Mesothelial cell of epicardium (in vitro differentiated cells): Measurements from ENCODE around the gene RPL31. TPM values are rescaled to one million over a fixed set of nuclear protein-coding genes. Genes with fewer than 3 reads are reported as not detected.
A peak's percentile ranks its signal among the peaks of the same experiment; 100 is the strongest.

Source experiments
- DNase-seq, 2 experiments: peaks; one replicate each; pipeline ENCODE4 v3.0.0; 2021; ENCODE audit warnings: low spot score in 2 of 2; ENCODE audit not compliant: unreplicated experiment in 2 of 2
- H3K27ac Mint-ChIP-seq: 2 replicates; pipeline ENCODE4 v1.8.0; 2021; ENCODE audit warnings: mixed read lengths
- H3K27me3 Mint-ChIP-seq: 2 replicates; pipeline ENCODE4 v1.8.0; 2021; ENCODE audit warnings: low read depth, mixed read lengths
- H3K36me3 Mint-ChIP-seq: 2 replicates; pipeline ENCODE4 v1.8.0; 2021; ENCODE audit warnings: mixed read lengths
- H3K4me1 Mint-ChIP-seq: 2 replicates; pipeline ENCODE4 v1.8.0; 2021; ENCODE audit warnings: mixed read lengths
- H3K4me3 Mint-ChIP-seq: 2 replicates; pipeline ENCODE4 v1.8.0; 2021; ENCODE audit warnings: mild to moderate bottlenecking, moderate library complexity, mixed read lengths
- H3K9me3 Mint-ChIP-seq: 2 replicates; pipeline ENCODE4 v1.8.0; 2021; ENCODE audit warnings: mixed read lengths
- CTCF ChIP-seq: fragments of 200-600 bp; sonication (generic); IDR thresholded peaks from one replicate; pipeline ENCODE4 v1.5.0; 2021; ENCODE audit warnings: antibody characterized with exemption; ENCODE audit not compliant: unreplicated experiment
- total RNA-seq: library from RNA; stranded (reverse); gene quantifications from 3 replicates; pipeline ENCODE4 v1.2.1, GENCODE V29; 2021

RPL31 gene
- total RNA-seq, 1 donor from 2014 or later, result 1,845 TPM

GRCh38 chr2:101027852-101028251, 25.8 kb downstream of the RPL31 start:
- no peak for TF ChIP-seq CTCF
- H3K27ac Mint-ChIP-seq, result no peak overlapping the region
- H3K4me1 Mint-ChIP-seq, result no peaks in the 10 kb centered on the region
- H3K27me3 Mint-ChIP-seq, result no peaks in the 10 kb centered on the region
- H3K4me3 Mint-ChIP-seq, result no peak overlapping the region
- DNase-seq, result no peak
- peaks cover 26% of the 10 kb centered on the region for H3K36me3 Mint-ChIP-seq
- H3K9me3 Mint-ChIP-seq, result no peaks in the 10 kb centered on the region

- Mint-ChIP-seq H3K36me3 (peaks cover 23% of the 10 kb centered on the region), H3K9me3 (no peaks in the 10 kb centered on the region), H3K4me1 (no peaks in the 10 kb centered on the region), H3K27me3 (no peaks in the 10 kb centered on the region), H3K27ac (no peak overlapping the region), H3K4me3 (no peak overlapping the region)
- TF ChIP-seq CTCF, result no peak
- DNase-seq, result no peak
Measured at GRCh38 chr2:101030866-101031554, 28.9 kb downstream of the RPL31 start.

- Mint-ChIP-seq H3K4me1 (no peaks in the 10 kb centered on the region), H3K4me3 (no peak overlapping the region), H3K9me3 (no peaks in the 10 kb centered on the region), H3K36me3 (peaks cover 25% of the 10 kb centered on the region), H3K27me3 (no peaks in the 10 kb centered on the region), H3K27ac (no peak overlapping the region)
- no peak for TF ChIP-seq CTCF
- no peak for DNase-seq
Measured at GRCh38 chr2:101032084-101032776, 30.1 kb downstream of the RPL31 start.

- peaks cover 3% of the 10 kb centered on the region for H3K4me1 Mint-ChIP-seq
- TF ChIP-seq CTCF, result peak; percentile 67
- H3K27ac Mint-ChIP-seq, result no peak overlapping the region
- H3K27me3 Mint-ChIP-seq, result no peaks in the 10 kb centered on the region
- no peaks in the 10 kb centered on the region for H3K9me3 Mint-ChIP-seq
- H3K36me3 Mint-ChIP-seq, result peaks cover 16% of the 10 kb centered on the region
- H3K4me3 Mint-ChIP-seq, result no peak overlapping the region
- no peak for DNase-seq
Measured at GRCh38 chr2:101036562-101036961, 34.5 kb downstream of the RPL31 start.

GRCh38 chr2:101037161-101037755, 35.2 kb downstream of the RPL31 start:
- Mint-ChIP-seq H3K4me3 (no peak overlapping the region), H3K27me3 (no peaks in the 10 kb centered on the region), H3K9me3 (no peaks in the 10 kb centered on the region), H3K36me3 (peaks cover 11% of the 10 kb centered on the region), H3K27ac (no peak overlapping the region), H3K4me1 (peaks cover 3% of the 10 kb centered on the region)
- DNase-seq, result no peak
- no peak for TF ChIP-seq CTCF
